H9 (cell line): Measurements from ENCODE around the gene PDCD1. TPM values are rescaled to one million over a fixed set of nuclear protein-coding genes. Genes with fewer than 3 reads are reported as not detected.

ENCODE experiments used
- DNase-seq: peaks from one replicate; pipeline ENCODE4 v3.0.0-alpha.2; 2017
- H2AFZ ChIP-seq: one replicate; pipeline ENCODE4 v1.6.1; 2013; ENCODE audit warnings: mild to moderate bottlenecking, low read length, control low read depth, moderate library complexity
- H2AK5ac ChIP-seq: 2 replicates; pipeline ENCODE4 v1.6.1; 2013; ENCODE audit warnings: low read length, control low read depth, mixed read lengths; ENCODE audit not compliant: insufficient read length
- H2BK120ac ChIP-seq: one replicate; pipeline ENCODE4 v1.6.1; 2013; ENCODE audit warnings: low read depth, mild to moderate bottlenecking, low read length, control low read depth, inconsistent platforms; ENCODE audit not compliant: poor library complexity, severe bottlenecking
- H2BK12ac ChIP-seq: 2 replicates; pipeline ENCODE4 v1.6.1; 2013; ENCODE audit warnings: low read length, control low read depth, mixed read lengths, low read depth; ENCODE audit not compliant: insufficient read length
- H2BK15ac ChIP-seq: 2 replicates; pipeline ENCODE4 v1.6.1; 2013; ENCODE audit warnings: low read depth, low read length, control low read depth
- H2BK20ac ChIP-seq: one replicate; pipeline ENCODE4 v1.6.1; 2013; ENCODE audit warnings: low read depth, mild to moderate bottlenecking, low read length, control low read depth, inconsistent platforms; ENCODE audit not compliant: poor library complexity, severe bottlenecking
- H2BK5ac ChIP-seq: 2 replicates; pipeline ENCODE4 v1.6.1; 2013; ENCODE audit warnings: low read length, control low read depth, mixed read lengths; ENCODE audit not compliant: insufficient read length
- H3K14ac ChIP-seq: 2 replicates; pipeline ENCODE4 v1.6.1; 2013; ENCODE audit warnings: low read length, control low read depth; ENCODE audit not compliant: insufficient read depth
- H3K18ac ChIP-seq: 2 replicates; pipeline ENCODE4 v1.6.1; 2013; ENCODE audit warnings: low read depth, mild to moderate bottlenecking, mixed read lengths, low read length, control low read depth; ENCODE audit not compliant: insufficient read length
- H3K23ac ChIP-seq: 2 replicates; pipeline ENCODE4 v1.6.1; 2013; ENCODE audit warnings: low read length, control low read depth, mixed read lengths, low read depth; ENCODE audit not compliant: insufficient read length
- H3K23me2 ChIP-seq: 2 replicates; pipeline ENCODE4 v1.6.1; 2013; ENCODE audit warnings: low read depth, mild to moderate bottlenecking, mixed read lengths, low read length, control low read depth; ENCODE audit not compliant: insufficient read length, poor library complexity, severe bottlenecking
- H3K27ac ChIP-seq: 2 replicates; pipeline ENCODE4 v1.5.1; 2013; ENCODE audit warnings: low read length, control low read depth, mixed read lengths, low read depth; ENCODE audit not compliant: insufficient read length
- H3K27me3 ChIP-seq: 2 replicates; pipeline ENCODE4 v1.6.1; 2013; ENCODE audit warnings: low read length, control low read depth, inconsistent platforms; ENCODE audit not compliant: insufficient read depth
- H3K4ac ChIP-seq: 2 replicates; pipeline ENCODE4 v1.6.1; 2013; ENCODE audit warnings: low read depth, mild to moderate bottlenecking, control low read depth, inconsistent platforms, low read length, moderate library complexity
- H3K4me1 ChIP-seq: 2 replicates; pipeline ENCODE4 v1.6.1; 2013; ENCODE audit warnings: low read length, control low read depth, inconsistent platforms; ENCODE audit not compliant: insufficient read depth
- H3K4me2 ChIP-seq: 2 replicates; pipeline ENCODE4 v1.6.1; 2013; ENCODE audit warnings: low read length, control low read depth, mixed read lengths; ENCODE audit not compliant: insufficient read length, insufficient read depth
- H3K56ac ChIP-seq: 2 replicates; pipeline ENCODE4 v1.6.1; 2013; ENCODE audit warnings: low read depth, mild to moderate bottlenecking, mixed read lengths, low read length, control low read depth; ENCODE audit not compliant: insufficient read length
- H3K79me1 ChIP-seq: 2 replicates; pipeline ENCODE4 v1.6.1; 2013; ENCODE audit warnings: low read depth, mild to moderate bottlenecking, moderate library complexity, low read length, control low read depth, inconsistent platforms; ENCODE audit not compliant: insufficient read depth, poor library complexity, severe bottlenecking
- H3K79me2 ChIP-seq: 2 replicates; pipeline ENCODE4 v1.6.1; 2013; ENCODE audit warnings: low read length, control low read depth, inconsistent platforms; ENCODE audit not compliant: insufficient read depth
- H3K9ac ChIP-seq: 2 replicates; pipeline ENCODE4 v1.6.1; 2013; ENCODE audit warnings: low read length, control low read depth, mixed read lengths; ENCODE audit not compliant: insufficient read length; ENCODE audit errors: extremely low read depth
- H3K9me3 ChIP-seq: one replicate; pipeline ENCODE4 v1.6.1; 2013; ENCODE audit warnings: low read depth, low read length, inconsistent platforms; ENCODE audit not compliant: control insufficient read depth
- H3T11ph ChIP-seq: one replicate; pipeline ENCODE4 v1.6.1; 2013; ENCODE audit warnings: mild to moderate bottlenecking, low read length, control low read depth, inconsistent platforms
- H4K20me1 ChIP-seq: one replicate; pipeline ENCODE4 v1.6.1; 2013; ENCODE audit not compliant: control insufficient read depth, insufficient read length, insufficient read depth
- H4K5ac ChIP-seq: 2 replicates; pipeline ENCODE4 v1.6.1; 2013; ENCODE audit warnings: low read depth, mild to moderate bottlenecking, mixed read lengths, low read length, control low read depth; ENCODE audit not compliant: insufficient read length
- H4K8ac ChIP-seq: replicated peaks from 2 replicates; pipeline ENCODE4 v1.6.1; 2013; ENCODE audit warnings: low read length, control low read depth, mixed read lengths, low read depth; ENCODE audit not compliant: insufficient read length
- H4K91ac ChIP-seq: 2 replicates; pipeline ENCODE4 v1.6.1; 2013; ENCODE audit warnings: low read depth, mild to moderate bottlenecking, moderate library complexity, mixed read lengths, low read length, control low read depth; ENCODE audit not compliant: insufficient read length
- H3K27ac Mint-ChIP-seq, 3 experiments: 2 replicates in 2 of 3; 3 replicates in 1 of 3; pipeline ENCODE4 v1.8.0; 2020 to 2021; ENCODE audit warnings: mixed read lengths in 3 of 3, mild to moderate bottlenecking in 1 of 3, moderate library complexity in 1 of 3
- H3K27me3 Mint-ChIP-seq: 2 replicates; pipeline ENCODE4 v1.8.0; 2021; ENCODE audit warnings: low read depth, mild to moderate bottlenecking, moderate library complexity, mixed read lengths
- H3K36me3 Mint-ChIP-seq, 3 experiments: 2 replicates in 2 of 3; 3 replicates in 1 of 3; pipeline ENCODE4 v1.8.0; 2020 to 2021; ENCODE audit warnings: low read depth in 3 of 3, mixed read lengths in 3 of 3; ENCODE audit not compliant: insufficient read depth in 1 of 3
- H3K4me1 Mint-ChIP-seq, 2 experiments: 2 replicates each; pipeline ENCODE4 v1.8.0; 2020; ENCODE audit warnings: mixed read lengths in 2 of 2
- H3K4me3 Mint-ChIP-seq, 2 experiments: 2 replicates in 1 of 2; 3 replicates in 1 of 2; pipeline ENCODE4 v1.8.0; 2020 to 2021; ENCODE audit warnings: mild to moderate bottlenecking in 2 of 2, mixed read lengths in 2 of 2, moderate library complexity in 1 of 2
- H3K9me3 Mint-ChIP-seq, 2 experiments: 2 replicates in 1 of 2; 3 replicates in 1 of 2; pipeline ENCODE4 v1.8.0; 2020; ENCODE audit warnings: mild to moderate bottlenecking in 2 of 2, mixed read lengths in 2 of 2, moderate library complexity in 1 of 2
- WGBS: extraction: QIAGEN DNeasy Blood & Tissue Kit; methylation state at CpG from one replicate; pipeline ENCODE4 v1.1.7; 2013; ENCODE audit warnings: missing lambda C conversion rate, low lambda C conversion rate, mixed read lengths; ENCODE audit not compliant: insufficient read length; ENCODE audit errors: extremely low coverage; 5-methylcytosine and 5-hydroxymethylcytosine counted together
- total RNA-seq: library from RNA; stranded (reverse); gene quantifications from 2 replicates; pipeline ENCODE4 v1.2.1, GENCODE V29; 2021
- TF ChIP-seq, protein P1 (sequence below): fragments of 200-600 bp; sonication (generic); conservative IDR thresholded peaks from 3 replicates; pipeline ENCODE4 v1.8.0; 2021; ENCODE audit warnings: antibody characterized with exemption, mild to moderate bottlenecking

Gene PDCD1
- total RNA-seq, 1 experiment from 2014 or later = 1.6 TPM

DNA sequence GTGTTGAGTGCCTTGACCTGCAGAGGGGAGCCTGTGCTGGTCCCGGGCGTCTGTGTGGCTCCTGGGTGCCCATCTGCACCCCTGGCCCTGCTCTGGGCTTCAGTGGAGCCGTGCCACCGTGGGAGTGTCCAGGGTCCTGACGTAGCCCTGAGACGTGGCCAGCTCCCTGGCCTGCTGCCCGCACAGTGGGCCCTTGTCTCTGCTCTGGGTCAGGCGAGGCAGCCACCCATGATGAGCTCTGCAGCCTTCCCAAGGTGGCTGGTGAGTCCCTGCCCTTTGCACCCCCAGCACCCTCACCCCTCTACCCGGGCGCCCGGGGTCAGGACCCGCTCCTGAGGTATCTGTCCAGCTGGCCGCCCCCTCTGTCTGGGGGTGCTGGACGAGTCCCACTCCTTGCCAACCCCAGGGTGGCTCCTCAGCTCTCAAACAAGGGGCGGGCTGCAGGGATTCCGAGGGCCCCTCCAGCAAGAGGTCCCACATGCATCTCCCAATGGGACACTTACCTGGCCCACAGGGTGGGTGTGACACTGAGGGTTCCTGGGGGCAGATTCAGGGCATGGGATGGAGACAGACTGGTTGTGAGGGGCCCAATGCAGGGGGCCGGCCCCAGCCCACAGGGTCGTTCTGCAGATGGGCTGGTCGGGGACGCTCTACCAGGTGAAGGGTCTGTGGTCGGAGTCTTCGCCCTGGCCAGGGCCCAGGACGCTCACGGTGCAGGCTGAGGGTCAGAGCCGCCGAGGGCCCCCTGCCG, 47.3 kb downstream of the PDCD1 start:
- no peak overlapping the region for H2AFZ ChIP-seq
- no peak overlapping the region for H4K91ac ChIP-seq
- peaks cover 3% of the 10 kb centered on the region for H3K4me1 ChIP-seq
- H4K20me1 ChIP-seq = no peaks in the 10 kb centered on the region
- H3T11ph ChIP-seq = no peak overlapping the region
- no peak overlapping the region for H4K8ac ChIP-seq
- H3K4ac ChIP-seq = no peak overlapping the region
- H4K5ac ChIP-seq = no peak overlapping the region
- H3K23ac ChIP-seq = no peak overlapping the region
- no peak overlapping the region for H3K27ac ChIP-seq
- no peak overlapping the region for H2BK15ac ChIP-seq
- H3K79me2 ChIP-seq = no peaks in the 10 kb centered on the region
- no CpG with 5 or more reads among the region's 27 CpGs for WGBS
- no peak overlapping the region for H2AK5ac ChIP-seq
- TF ChIP-seq, protein P1, sequence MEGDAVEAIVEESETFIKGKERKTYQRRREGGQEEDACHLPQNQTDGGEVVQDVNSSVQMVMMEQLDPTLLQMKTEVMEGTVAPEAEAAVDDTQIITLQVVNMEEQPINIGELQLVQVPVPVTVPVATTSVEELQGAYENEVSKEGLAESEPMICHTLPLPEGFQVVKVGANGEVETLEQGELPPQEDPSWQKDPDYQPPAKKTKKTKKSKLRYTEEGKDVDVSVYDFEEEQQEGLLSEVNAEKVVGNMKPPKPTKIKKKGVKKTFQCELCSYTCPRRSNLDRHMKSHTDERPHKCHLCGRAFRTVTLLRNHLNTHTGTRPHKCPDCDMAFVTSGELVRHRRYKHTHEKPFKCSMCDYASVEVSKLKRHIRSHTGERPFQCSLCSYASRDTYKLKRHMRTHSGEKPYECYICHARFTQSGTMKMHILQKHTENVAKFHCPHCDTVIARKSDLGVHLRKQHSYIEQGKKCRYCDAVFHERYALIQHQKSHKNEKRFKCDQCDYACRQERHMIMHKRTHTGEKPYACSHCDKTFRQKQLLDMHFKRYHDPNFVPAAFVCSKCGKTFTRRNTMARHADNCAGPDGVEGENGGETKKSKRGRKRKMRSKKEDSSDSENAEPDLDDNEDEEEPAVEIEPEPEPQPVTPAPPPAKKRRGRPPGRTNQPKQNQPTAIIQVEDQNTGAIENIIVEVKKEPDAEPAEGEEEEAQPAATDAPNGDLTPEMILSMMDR = no peak
- H3K4me2 ChIP-seq = no peak overlapping the region
- H2BK20ac ChIP-seq = no peak overlapping the region
- no peak overlapping the region for H3K9ac ChIP-seq
- Mint-ChIP-seq H3K36me3 (no peaks in the 10 kb centered on the region), H3K27me3 (peaks cover 15% of the 10 kb centered on the region), H3K4me3 (no peak overlapping the region), H3K4me1 (peaks cover 13 to 23% of the 10 kb centered on the region in 2 experiments), H3K9me3 (no peaks in the 10 kb centered on the region), H3K27ac (no peak overlapping the region)
- H3K79me1 ChIP-seq = no peaks in the 10 kb centered on the region
- no peak overlapping the region for H2BK12ac ChIP-seq
- no peak overlapping the region for H2BK5ac ChIP-seq
- H3K23me2 ChIP-seq = no peaks in the 10 kb centered on the region
- no peak overlapping the region for H2BK120ac ChIP-seq
- no peak overlapping the region for H3K14ac ChIP-seq
- no peak overlapping the region for H3K18ac ChIP-seq
- no peaks in the 10 kb centered on the region; the same call in 1 of the 2 replicates for H3K27me3 ChIP-seq
- no peak for DNase-seq
- no peaks in the 10 kb centered on the region for H3K9me3 ChIP-seq
- H3K56ac ChIP-seq = no peak overlapping the region
